Measurements from ENCODE around the gene MAP2K3.

MAP2K3 gene

DNA sequence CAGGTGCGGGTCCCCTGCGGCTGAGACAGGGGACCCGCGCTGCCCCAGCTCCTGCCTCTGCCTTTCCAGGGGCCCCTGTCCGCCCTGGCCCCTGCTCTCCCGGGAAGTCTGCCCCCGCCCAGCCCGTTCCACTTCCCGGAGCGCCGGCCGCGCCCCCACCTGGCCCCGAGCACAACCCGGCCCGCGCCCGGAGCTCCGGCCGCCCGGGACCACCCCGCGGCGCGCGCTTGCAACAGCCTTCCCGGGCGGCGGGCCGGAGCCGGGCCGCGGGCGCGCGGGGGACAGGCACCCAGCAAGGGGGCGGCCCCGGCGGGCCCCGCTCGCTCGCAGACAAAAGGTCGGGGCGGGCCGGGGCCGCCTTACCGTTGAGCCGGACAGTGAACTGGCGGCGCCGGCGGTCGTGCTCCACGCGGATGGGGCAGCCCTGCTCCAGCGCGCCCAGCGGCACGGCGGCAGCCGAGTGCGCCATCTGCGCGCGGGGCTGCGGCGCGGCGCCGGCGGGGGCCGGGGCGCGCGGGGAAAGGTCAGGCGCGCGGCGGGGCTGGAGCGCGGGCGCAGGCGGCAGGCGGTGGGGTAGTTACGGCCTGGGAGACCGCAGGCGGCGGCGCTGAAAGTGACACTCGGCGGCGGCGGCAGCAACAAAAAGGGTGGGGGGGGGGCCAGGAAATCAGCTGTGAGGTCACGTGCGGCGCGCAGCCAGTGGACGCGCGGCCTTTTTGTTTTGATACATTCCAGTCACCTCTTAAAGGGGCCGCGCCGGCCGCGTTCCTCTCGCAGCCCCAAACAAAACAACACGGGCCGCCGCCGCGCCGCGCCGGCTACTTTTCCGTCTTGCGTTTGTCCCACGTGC is 31.5 kb upstream of the MAP2K3 start, which contains the start of gene NATD1:
NATD1 (minus strand) TSS at position 615 of the 850 bp plus-strand sequence; CDS start at position 469, 146 bp downstream.
- DNase-seq (ENCODE audit: low spot score) = peak; percentile 90

DNA sequence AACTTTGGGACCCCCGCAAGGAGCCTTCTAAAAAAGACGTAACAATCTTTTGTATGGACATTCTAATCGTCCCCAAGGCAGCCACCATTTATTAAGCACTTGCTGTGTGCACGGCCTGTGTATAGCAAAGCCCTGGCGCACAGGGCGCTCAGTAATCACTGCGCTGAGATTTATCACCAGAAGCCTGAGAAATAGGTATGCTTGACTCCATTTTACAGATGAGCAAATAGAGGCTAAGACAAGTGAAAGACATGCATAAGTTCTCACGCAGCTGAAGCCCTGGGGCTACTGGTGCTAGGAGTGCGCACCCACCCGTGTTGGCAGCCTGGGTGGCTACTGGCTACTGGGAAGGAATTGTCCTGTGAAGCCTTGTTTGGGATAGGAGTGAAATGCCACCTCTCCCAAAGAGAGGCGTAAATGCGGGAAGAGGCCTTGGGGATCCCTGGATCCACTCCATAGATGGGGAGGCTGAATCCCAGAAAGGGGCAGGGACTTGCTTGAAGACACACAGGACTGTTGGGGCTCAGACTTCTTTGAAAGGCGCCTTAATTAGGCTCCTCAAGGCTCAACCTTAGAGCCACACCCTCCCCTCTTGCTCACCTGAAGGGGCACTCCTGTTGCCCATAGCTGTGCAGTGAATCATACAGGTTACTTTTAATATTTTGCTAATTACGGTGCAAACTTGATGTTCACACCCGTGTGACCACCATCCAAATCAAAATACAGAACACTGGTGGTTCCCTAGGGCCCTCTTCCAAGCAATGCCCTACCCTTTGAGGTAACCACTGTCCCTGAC is 30.7 kb upstream of the MAP2K3 start:
- DNase-seq (ENCODE audit: low spot score) = no peak

DNA sequence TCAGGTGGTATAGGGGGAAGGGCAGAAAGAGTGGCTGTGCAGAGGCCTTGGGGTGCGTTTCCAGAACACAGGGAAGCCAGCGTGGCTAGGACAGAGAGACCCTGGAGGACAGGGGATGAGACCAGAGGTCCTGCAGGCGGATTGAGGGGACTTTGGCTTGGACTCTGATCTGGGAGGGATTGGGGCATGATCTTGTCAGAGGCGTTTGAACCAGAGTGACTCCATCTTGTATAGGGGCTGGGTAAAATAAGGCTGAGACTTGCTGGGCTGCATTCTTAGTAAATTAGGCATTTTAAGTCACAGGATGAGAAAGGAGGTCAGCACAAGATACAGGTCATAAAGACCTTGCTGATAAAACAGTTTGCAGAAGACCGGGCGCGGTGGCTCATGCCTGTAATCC is 25.9 kb upstream of the MAP2K3 start:
- DNase-seq (ENCODE audit: low spot score) = no peak

DNA sequence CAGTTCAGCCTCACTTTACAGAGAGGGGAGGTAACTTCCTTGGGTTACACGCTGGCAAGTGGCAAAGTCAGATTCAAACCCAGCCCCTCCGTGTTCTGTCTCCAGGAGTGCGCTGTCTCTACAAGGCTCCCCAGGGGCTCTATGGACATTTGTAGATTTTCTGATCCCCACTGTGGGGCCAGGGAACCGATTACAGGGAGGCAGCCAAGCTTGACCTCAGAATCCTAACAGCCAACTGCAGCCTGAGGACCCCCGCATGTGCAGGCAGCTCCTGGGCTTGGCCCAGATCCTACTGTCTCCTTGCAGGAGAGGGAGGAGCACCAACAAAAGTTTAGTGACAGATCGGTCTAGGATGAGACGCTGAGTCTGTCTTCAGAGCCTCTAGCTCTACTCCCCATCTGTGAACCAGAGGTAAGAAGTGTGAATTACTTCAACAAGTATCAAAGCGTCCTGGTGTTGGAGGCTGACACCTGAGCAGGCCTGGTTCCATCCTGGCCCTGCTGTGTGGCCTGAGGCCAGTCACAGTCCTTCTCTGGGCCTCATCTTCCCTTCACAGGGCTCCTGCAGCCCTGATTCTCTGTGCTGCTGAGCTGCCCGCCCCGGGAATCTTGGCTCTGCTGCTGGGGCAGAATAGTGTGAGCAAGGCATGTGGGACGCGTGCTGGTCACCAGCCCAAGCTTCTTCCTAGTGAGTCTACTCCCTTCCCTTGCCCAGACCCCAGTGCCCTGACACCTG is 22.1 kb upstream of the MAP2K3 start:
- no peak for DNase-seq (ENCODE audit: low spot score)

DNA sequence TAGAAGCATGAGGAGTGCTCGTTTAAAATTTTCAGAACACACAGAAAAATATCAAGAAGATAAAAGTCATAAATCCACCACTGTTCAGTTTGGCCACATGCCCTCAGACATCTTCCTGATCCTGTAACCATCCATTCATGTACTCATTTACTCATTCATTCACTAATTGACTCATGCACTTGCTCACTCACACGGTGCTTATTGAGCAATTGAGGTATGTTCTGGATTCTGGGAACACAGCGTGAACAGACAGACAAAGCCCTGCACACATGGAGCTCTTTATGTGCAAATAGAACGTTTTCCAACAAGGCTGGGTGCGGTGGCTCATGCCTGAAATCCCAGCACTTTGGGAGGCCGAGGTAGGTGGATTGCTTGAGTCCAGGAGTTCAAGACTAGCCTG is 21.1 kb upstream of the MAP2K3 start:
- no peak for DNase-seq (ENCODE audit: low spot score)

DNA sequence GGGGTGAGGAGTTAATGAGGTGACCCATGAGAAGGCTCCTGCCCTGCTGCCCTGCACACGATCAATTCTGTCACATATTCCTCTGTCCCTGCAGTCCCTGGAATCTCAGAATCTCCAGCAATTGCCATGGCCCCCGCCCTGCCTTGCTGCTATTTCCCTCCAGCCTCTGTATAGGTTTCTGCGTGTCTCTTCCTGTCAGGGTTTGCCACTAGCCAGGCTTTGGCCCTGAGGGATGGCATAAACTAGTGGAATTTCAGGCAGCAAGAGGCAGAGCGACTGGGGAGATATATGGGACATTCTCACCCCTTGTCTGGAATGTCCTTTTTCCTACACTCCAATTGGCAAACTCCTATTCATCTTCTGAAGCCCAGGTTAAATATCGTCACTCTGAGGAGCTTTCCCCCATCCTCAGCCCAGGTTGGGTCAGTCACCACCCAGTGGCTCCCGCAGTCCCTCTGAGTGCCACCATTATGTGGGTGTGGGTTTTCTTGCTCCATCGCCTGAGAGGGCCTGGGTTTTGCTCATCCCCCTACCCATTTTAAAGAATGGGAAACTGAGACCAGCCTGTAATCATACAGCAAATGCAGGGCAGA is 15.8 kb upstream of the MAP2K3 start:
- DNase-seq (ENCODE audit: low spot score) = no peak

DNA sequence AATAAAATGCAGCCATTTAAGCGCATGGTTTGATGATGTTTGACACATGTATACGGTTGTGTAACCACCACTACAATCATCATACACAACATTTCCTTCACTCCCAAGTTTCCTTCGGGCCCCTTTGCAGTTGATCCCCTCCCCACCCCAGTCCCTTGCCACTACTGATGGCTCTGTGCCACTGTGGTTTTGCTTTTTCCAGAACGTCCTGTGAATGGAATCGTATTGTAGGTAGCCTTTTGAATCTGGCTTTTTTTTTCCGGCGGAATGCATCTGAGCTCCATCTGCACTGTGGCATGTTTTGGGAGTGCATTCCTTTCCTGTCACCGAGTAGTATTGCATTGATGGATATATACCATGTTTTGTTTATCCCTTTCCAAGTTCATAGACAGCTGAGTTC is 15.1 kb upstream of the MAP2K3 start:
- no peak for DNase-seq (ENCODE audit: low spot score)

DNA sequence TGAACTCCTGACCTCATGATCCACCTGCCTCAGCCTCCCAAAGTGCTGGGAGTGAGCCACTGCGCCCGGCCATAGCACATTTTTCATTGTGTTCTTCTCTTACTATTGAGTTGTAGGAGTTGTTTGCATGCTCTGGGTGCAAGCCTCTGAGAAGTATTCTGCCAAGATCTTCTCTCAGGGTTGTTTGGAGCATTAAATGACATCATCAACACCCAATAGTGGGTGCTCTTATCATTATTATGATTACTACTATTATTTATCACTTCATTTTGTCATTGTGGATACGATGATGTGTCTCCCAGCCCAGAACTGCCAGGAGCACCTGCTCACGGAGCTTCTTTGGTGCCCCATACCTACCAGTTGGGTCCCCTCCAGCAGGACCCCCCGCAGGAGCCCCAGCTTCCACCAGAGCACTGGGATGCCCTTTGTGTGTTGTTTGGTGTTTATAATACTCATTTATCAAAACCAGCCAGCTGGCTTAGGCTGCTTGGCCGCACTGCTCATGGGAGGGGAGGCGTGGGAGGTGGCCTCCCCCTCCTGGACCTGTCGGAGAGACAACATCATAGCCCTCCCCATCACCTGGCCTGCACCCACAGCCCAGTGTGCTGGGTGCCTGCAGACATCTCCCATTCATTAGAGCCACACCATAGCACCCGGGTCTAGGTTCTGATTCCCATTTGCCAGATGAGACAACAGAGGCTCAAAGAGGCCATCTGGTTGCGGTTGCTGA is 12.9 kb upstream of the MAP2K3 start:
- no peak for DNase-seq (ENCODE audit: low spot score)

DNA sequence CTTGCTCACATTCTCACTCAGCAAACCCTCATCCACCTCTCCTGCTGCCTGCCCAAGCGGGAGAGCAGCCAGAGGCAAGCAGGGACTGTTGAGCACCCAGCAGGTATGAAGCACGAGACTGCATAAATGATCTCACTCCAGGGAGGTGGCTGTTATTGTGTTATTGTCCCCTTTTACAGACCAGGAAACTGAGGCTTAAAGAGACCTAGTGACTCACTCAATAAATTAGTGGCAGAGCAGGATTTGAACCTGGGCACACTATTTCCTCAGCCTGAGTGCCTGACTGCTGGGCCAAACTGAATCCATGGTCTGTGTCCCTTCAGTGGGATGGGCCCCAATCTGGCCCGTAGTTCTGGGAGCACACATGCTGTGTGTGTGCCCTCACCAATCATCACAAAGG is 12.3 kb upstream of the MAP2K3 start:
- DNase-seq (ENCODE audit: low spot score) = no peak

DNA sequence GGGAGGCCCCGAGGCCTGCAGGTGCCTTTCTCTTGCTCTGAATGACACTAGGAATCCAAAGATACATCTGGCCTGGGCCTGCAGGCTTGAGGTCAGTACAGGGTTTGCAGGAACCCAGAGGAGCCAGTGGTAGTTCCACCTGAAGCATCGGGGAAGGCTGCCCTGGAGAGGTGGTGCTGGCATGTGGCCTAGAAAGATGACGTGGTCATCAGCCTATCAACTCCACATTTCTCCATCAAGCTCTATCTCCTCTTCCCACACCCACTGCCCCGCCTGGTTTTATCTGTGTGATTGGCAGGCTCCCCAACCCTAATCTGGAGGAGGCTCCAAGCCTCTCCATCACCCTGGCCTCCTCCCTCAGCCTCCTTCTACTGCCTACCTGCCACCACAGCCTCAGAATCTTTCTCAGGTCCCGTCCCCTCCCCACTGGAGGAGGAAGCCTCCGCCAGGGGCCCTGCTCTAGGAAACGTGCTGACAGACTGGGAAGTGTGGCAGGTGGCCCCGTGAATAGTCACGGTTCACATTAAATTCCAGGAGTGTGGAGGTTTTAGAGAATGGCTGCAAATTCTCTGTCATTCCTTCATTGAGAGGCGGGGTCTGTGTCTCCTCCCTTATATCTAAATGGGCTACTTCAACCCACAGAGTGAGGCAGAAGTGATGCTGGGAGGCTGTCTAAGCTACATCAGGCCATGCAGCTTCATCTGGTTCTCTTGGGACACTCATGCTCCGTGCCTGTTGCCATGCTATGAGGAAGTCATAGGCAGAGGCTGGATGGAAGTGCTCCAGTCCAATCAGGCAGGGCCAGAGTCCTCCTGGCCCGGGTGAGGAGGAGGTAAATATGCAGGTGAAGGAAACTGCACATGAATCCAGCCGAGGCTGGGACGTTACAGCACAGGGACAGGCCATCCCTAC is 11.4 kb upstream of the MAP2K3 start:
- no peak for DNase-seq (ENCODE audit: low spot score)

DNA sequence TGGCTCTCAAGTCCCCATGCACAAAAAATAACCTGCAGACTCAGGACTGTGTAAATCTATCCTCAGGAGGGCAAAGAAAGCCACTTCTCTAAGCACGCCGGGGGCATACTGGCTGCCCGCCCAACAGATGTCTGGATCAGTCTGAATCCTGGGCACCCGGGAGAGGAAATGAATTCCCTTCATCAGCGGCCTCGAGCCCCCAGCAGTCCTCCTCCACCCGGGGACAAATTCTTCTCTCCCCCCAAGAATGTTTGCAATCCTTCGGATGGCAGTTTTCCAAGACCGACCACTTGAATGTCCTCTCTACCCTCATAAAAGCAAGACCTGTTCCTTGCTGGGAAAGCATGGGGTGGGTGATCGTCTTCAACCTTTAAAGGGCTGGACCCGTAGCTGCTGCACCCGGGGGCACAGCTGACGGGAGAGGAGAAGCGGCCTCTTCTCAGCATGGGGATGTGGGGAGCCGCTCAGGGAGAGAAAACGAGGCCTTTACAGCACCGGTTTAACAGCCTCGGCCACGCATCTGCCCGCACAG is 9.4 kb upstream of the MAP2K3 start:
- DNase-seq (ENCODE audit: low spot score) = no peak

DNA sequence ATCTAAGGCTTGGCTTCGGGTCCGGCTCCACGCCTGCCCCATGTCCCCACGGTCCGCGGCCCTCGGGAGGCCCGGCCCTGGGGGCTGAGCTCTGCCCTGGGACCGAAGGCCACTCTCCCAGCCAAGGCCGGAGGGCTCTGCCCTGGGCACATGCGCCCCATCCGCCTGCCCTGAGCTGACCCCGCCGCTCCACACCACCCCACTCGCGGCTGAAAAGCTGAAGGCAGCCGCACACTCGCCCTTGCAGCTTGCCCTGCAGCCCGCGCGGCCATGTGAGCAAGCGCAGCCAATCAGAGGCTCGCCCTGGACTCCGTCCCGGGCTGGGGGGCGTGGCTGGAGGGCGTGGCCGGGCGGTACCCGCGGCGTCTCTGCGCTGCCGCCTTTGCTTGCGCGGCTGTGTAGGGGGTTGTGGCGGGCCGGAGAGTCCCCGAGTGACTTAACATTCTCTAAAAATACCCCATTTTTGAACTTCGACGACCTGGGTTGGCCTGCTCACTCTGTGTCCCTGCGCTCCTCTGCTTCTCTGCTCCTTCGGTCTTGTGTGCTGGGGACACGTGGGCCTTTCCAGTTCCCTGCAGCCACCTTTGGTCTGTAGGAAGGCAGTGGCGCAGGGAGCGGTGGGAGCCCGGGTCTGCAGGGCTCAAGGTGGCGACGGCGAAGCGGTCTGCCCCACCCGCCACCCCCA is 8.8 kb upstream of the MAP2K3 start:
- DNase-seq (ENCODE audit: low spot score) = peak; percentile 93

DNA sequence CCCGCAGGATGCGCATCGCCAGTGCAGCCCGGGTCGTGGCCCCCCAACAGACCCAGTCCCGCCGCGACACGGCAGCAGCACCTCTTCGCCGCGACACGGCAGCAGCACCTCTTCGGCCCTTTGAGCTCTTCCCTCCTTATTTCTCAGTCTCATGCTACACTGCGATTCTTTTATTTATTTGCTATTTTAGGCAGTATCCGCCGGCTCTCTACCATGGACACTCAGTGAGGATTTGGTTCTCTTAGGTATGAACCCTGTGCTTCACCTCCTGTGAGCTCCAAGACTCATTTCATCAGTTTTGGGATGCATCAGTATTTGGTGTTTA is 8.3 kb upstream of the MAP2K3 start:
- no peak for DNase-seq (ENCODE audit: low spot score)

DNA sequence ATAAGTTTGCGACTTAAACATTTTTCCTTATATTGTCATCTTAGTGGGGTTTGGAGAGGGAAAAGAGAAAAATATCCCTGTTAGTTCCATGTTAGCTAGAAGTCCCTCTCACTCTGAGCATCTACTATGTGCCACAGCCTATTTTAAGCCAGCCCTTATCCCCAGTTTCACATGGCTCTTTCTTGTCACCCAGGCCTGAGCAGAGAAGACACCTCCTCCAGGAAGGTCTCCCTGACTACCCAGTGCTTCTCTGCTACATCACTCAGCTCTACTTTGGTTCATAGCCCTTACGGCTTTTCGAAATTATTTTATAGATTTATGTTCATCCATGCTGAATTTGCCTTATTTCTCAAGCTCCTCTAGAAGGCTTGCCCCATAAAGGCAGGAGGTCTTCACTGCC is 7.2 kb upstream of the MAP2K3 start:
- DNase-seq (ENCODE audit: low spot score) = no peak

DNA sequence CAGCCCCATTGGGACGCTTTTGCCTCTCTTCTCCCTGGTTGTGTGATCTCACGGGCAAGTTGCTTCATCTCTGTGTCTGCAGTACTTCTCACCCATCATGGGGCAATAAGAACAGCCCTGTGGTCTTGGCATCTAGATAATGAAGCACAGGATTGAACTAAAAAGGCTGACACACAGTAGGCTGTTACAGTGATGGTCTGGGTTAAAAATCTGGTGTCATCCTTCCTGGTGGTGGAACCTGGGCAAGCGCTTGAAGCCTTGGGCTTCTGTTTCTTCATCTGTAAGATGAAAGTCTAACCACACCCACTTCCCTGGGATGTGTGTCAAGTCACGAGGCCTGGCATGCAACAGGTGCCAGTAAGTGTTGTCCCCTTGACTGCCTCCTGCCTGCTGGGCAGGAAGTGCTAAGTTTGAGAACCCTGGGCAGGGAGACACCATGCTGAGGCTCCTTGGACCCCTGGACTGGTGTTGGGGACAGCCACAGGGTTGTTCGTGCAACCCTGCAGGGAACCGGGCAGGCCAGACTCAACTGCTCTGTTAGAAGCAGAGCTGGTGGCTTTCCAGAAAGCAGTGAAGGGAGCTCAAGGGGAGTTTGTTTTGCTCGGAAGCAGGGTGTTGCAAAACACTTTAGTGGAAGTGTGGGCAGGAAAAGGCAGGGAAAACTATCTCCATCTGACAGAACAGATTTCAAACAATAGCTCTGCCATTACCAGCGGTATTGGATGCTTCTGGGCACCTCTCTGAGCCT is 5.9 kb upstream of the MAP2K3 start:
- DNase-seq (ENCODE audit: low spot score) = no peak

DNA sequence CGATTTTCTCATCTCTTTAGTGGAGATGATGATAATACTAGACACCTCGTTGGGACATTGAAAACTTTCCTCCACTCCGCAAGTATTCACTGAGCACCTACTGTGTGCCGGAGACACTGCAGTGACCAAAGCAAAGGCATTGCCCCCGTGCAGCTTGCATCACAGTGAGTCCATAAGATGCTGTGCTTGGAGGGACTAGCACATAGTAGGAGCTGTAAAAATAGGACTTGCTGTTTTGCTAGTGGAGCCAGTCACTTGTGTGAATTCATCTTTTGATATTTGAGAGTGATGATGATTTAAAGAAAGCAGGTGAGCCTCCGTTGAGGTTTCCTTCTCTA is 5.3 kb upstream of the MAP2K3 start:
- no peak for DNase-seq (ENCODE audit: low spot score)

DNA sequence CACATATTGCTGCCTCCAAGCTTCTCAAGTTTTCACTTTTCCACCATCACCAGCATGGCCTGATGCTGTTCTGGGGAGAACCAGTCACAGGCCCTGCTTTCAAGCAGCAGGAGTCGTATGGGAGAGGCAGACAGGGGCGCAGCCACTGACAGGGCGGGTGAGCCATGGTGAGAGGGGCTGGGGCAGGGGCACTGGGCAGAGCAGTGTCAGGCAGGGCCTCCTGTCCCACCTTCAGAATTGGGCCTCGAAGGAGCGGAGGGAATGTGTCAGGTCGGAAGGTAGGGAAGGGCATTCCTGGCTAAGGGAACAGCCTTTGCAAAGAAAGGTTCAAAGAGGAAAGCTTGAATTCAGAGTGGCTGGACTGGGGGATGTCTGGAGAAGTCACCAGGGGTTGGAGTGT is 4.9 kb upstream of the MAP2K3 start:
- no peak for DNase-seq (ENCODE audit: low spot score)

DNA sequence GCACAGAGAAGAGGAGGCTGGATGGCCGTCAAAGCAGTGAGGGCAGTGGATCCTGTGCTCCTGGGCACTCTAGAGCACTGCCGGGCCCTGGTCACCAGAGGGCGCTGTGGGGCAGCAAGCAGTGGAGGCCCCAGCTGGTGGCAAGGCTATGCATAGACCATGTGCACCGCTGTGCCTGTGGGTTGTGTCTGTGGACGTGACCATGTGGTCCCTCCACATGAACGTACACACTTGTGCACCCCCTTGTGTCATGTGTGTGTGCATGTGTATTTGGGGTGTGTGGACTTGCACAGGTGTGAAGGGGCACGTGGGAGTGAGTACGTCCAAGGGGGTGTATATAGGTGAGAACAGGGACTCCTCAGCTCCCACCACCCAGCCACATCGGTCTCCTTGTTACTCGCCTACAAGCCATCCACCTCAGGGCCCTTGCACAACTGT is 4.4 kb upstream of the MAP2K3 start:
- DNase-seq (ENCODE audit: low spot score) = peak; percentile 88

DNA sequence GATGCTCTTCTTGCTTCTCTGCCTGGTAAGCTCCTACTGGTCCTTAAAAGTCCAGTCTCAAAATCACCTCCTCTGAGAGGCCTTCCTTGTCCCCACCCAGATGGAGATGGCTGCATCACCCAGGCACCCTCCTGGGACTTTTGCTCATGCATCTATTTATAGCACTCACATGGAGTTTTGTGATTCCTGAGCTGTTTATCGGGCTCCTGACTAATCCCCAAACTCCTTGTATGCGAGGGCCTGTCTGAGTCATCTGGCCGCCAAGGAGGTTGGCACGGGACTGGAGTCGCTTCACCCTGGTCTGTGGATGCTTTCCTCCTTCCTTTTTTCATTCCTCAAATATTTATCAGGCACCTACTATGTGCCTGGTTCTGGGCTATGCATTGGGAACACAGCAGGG is 2.3 kb upstream of the MAP2K3 start:
- DNase-seq (ENCODE audit: low spot score) = no peak

Measured in left forelimb (tissue), 1 donor.